NB4 (cell line): ENCODE measurements around the gene DNAJC8.

ENCODE experiments used
- DNase-seq: peaks from one replicate; pipeline ENCODE4 v3.0.0; 2010; ENCODE audit warnings: low read depth
- H3K4me3 ChIP-seq: one replicate; pipeline ENCODE4 v1.5.1; 2011; ENCODE audit warnings: mild to moderate bottlenecking, low read depth, low read length, moderate library complexity
- MYC ChIP-seq: IDR thresholded peaks from 2 replicates; pipeline ENCODE4 v1.6.1; 2011; ENCODE audit warnings: low read depth, low read length
- POLR2A ChIP-seq: IDR thresholded peaks from 2 replicates; pipeline ENCODE4 v1.6.1; 2011; ENCODE audit warnings: mild to moderate bottlenecking; ENCODE audit not compliant: insufficient read length; ENCODE audit errors: extremely low read depth
- TF ChIP-seq, protein P1 (sequence below): IDR thresholded peaks from 2 replicates; pipeline ENCODE4 v1.6.1; 2011; ENCODE audit warnings: low read depth, low read length
- TF ChIP-seq, protein P2 (sequence below): IDR thresholded peaks from one replicate; pipeline ENCODE4 v1.5.1; 2012; ENCODE audit warnings: low read depth, low read length

DNAJC8 gene, protein sequence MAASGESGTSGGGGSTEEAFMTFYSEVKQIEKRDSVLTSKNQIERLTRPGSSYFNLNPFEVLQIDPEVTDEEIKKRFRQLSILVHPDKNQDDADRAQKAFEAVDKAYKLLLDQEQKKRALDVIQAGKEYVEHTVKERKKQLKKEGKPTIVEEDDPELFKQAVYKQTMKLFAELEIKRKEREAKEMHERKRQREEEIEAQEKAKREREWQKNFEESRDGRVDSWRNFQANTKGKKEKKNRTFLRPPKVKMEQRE

DNA sequence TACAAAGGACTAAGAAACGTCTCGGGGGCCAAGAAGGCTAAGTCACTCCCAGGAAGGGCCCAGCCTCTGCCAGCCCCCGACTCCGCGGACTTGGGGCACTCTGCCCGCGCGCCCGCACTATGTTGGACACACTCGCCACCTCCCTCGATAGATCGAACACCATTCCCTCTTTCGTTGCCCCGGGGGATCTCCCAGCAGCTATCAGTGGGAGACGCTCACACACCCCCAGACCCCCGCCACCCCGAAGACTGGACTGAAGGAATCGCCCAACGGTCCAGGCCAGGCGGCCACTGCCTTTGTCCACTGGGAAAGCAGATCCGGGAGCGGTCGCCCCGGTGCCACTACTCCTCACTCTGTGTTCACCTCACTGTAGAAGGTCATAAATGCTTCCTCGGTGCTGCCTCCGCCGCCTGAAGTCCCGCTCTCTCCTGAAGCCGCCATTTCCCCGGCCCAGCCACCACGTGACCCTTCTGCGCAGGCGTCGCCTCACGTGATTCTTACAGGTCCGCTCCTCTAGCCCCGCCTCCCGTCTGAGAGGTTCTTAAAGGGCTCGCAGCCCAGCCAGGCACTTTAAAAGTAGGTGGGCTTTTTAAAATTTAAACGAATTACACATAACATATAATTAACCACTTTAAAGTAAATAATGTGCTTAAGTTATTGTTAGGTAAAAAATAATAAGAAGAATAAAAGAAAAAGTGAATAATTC is at the start of gene DNAJC8:
DNAJC8 (minus strand) TSS at position 472 of the 706 bp plus-strand sequence; CDS start at position 441, 31 bp downstream.
- TF ChIP-seq, protein P1, sequence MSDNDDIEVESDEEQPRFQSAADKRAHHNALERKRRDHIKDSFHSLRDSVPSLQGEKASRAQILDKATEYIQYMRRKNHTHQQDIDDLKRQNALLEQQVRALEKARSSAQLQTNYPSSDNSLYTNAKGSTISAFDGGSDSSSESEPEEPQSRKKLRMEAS: peak; percentile 99
- TF ChIP-seq, protein P2, sequence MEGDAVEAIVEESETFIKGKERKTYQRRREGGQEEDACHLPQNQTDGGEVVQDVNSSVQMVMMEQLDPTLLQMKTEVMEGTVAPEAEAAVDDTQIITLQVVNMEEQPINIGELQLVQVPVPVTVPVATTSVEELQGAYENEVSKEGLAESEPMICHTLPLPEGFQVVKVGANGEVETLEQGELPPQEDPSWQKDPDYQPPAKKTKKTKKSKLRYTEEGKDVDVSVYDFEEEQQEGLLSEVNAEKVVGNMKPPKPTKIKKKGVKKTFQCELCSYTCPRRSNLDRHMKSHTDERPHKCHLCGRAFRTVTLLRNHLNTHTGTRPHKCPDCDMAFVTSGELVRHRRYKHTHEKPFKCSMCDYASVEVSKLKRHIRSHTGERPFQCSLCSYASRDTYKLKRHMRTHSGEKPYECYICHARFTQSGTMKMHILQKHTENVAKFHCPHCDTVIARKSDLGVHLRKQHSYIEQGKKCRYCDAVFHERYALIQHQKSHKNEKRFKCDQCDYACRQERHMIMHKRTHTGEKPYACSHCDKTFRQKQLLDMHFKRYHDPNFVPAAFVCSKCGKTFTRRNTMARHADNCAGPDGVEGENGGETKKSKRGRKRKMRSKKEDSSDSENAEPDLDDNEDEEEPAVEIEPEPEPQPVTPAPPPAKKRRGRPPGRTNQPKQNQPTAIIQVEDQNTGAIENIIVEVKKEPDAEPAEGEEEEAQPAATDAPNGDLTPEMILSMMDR: no peak
- TF ChIP-seq MYC (no peak), POLR2A (peak; percentile 70)
- peak; percentile 94 for DNase-seq
- peak within 1 kb of the TSS; percentile 100 for H3K4me3 ChIP-seq

DNA sequence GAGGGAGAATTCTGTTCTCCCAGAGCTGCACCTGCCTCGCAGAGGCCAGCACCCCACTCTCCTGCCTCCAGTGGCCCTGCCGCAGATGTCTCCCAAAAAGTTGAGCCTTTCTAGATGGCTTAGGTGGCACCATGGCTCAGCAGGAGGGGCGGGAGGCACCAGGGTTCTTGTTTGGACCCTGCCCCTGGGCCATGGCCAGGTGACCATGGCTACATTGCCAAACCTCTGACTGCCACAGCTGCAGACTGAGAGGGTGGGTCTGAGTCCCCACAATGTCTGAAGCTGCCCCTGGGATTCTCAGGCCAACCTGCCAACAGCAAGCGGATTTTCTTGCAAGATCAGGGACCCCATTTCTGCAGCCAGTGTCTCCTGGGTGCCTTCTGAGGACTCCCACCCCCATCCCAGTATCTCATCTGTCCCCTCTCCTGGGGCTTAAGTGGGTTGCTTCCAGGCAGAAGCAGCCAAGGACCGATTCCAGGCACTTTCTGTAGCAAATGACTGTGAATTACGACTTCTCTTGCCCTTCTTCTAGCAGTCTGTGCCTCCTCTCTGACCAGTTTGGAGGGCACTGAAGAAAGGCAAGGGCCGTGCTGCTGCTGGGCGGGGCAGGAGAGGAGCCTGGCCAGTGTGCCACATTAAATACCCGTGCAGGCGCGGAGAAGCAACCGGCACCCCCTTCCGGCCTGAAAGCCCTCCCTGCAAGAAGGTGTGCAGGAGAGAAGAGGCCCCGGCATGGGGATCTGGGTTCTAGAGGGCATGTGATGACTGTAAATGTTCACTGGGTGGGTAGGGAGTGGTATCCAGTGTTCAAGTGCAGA is 49.0 kb upstream of the DNAJC8 start:
- TF ChIP-seq, protein P1: no peak
- no peak for TF ChIP-seq POLR2A
- TF ChIP-seq MYC: no peak
- TF ChIP-seq, protein P2: no peak
- no peak overlapping the region for H3K4me3 ChIP-seq
- no peak for DNase-seq

DNA sequence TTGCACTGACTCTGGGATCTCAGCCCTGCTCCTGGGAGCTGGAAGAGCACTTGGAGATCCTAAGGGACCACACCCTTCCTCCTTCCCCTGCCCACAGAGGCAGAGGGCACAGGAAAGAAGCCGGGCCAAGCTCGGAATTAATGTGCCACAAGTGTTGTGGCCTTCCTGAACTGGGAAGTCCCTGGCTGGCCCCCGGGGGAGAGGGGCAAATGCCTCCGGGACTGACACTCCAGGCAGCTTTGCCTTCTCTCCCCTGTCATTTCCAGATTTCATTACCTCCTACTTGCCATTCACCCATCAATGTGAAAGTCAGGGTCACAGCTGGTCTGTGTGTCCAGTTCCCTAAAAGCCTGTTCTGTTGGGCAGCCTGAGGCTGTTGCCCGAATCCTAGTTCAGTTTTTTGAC is 48.1 kb upstream of the DNAJC8 start:
- H3K4me3 ChIP-seq: no peak overlapping the region
- TF ChIP-seq, protein P2: no peak
- no peak for TF ChIP-seq POLR2A
- TF ChIP-seq MYC: no peak
- TF ChIP-seq, protein P1: no peak
- DNase-seq: no peak

DNA sequence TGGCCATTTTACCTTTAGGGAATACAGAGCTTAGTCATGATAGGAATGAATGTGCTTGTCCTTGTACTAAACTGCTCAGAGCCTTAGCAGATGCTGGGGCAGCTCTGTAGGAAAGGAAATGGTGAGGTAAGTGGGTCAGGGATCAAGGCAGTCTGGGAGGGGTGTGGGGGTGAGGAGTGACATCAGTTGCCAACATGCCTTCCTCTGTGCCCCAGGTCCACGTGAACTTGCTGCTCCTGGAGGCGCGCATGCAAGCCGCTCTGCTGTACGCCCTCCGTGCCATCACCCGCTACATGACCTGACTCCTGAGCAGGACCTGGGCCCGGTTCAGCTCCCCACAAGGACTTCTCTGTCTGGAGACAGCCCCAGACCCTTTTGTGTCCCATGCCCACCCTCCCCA is 47.7 kb upstream of the DNAJC8 start:
- no peak overlapping the region for H3K4me3 ChIP-seq
- TF ChIP-seq POLR2A (no peak), MYC (no peak)
- TF ChIP-seq, protein P1: no peak
- TF ChIP-seq, protein P2: no peak
- no peak for DNase-seq

DNA sequence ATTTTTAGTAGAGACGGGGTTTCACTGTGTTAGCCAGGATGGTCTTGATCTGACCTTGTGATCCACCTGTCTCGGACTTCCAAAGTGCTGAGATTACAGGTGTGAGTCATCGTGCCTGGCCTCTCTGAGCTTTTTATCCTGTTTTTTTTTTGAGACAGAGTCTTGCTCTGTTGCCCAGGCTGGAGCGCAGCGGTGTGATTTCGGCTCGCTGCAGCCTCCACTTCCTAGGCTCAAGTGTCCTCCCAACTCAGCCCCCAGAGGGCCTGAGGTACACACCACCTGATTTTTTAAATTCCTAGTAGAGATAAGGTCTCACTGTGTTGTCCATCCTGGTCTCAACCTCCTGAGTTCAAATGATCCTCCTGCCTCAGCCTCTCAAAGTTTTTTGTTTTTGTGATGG is 46.9 kb upstream of the DNAJC8 start:
- DNase-seq: no peak
- TF ChIP-seq, protein P2: no peak
- TF ChIP-seq, protein P1: no peak
- TF ChIP-seq MYC: no peak
- TF ChIP-seq POLR2A: no peak
- no peak overlapping the region for H3K4me3 ChIP-seq
